Measurements from ENCODE around the gene KRT74. TPM values are rescaled to one million over a fixed set of nuclear protein-coding genes. Genes with fewer than 3 reads are reported as not detected.

KRT74 gene
- total and polyA plus RNA-seq, 2 of the 13 experiments (the other 11 are each of a cell fraction or from before 2014, with no cell fraction given): not detected

DNA sequence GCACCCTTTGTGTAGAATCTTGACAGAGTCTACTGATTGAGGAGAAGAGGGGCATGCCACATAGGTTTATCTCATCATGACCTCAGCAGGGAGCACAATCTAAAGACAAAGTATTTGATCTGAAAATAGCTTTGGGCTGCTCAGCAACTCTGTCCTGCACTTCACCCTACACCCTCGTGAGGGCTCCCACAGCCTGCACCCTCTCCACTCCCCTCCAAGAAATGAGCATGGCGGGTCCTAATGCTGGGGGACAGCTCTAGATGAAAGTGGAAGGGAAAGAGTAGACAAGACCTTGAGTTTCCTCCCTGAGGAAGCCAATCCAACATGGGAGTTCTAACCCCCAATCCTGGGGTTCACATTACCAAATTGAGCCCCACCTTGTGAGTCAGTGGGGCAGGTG is 42.7 kb downstream of the KRT74 start:
- Histone ChIP-seq H3K27ac (ENCODE audit: extremely low read length, insufficient read depth, low read length) (no peak overlapping the region), H4K20me1 (ENCODE audit: insufficient read depth, low read length) (no peaks in the 10 kb centered on the region), H3K4me2 (ENCODE audit: low read depth, low read length) (no peak overlapping the region), H2AFZ (ENCODE audit: low read length) (no peak overlapping the region), H3K4me1 (ENCODE audit: insufficient read depth, low read length) (no peaks in the 10 kb centered on the region), H3K27me3 (ENCODE audit: control insufficient read depth in 1 of 2, insufficient read depth in 2 of 2, low read length in 2 of 2) (peaks cover 3 to 14% of the 10 kb centered on the region in 2 experiments; a peak in 4 of 5 replicates), H3K9ac (ENCODE audit: insufficient read depth, low read depth, low read length) (no peak overlapping the region), H3K9me3 (ENCODE audit: low read length) (no peaks in the 10 kb centered on the region), H3K79me2 (ENCODE audit: insufficient read depth, low read length) (no peaks in the 10 kb centered on the region), H3K4me3 (replicated peaks in 1 of 3; ENCODE audit: insufficient read depth in 1 of 3, low read depth in 2 of 3, low read length in 3 of 3) (no peak overlapping the region), H3K36me3 (replicated peaks in 1 of 2; ENCODE audit: control insufficient read depth in 1 of 2, insufficient read depth in 2 of 2, low read length in 2 of 2) (no peaks in the 10 kb centered on the region)
- ChIA-PET POLR2A (no interaction called here), CTCF (ENCODE audit: low intra/inter-chr PET ratio, low total read pairs) (no interaction called here)
- intact Hi-C loops (cut with micrococcal nuclease; ENCODE audit: unreplicated experiment): no loop called here
- DNase-seq (ENCODE audit: low spot score): no peak
- FAIRE-seq: no peak
- WGBS (ENCODE audit: low lambda C conversion rate): 4% methylated on average over 2 of the region's 2 CpGs
- in situ Hi-C loops (cut with HindIII; ENCODE audit: extremely low pct_ligation_motif_present, low pct_unique_long_range_greater_than_20kb): loop anchor here (25.0 kb wide), 1 partner anchor 394 kb away; no protein-coding TSS in a partner anchor
- BruUV-seq (replicated peaks): no TSS peak
- ATAC-seq: no peak
- TF ChIP-seq ZNF207 (IDR thresholded peaks at IDR 0.05; ENCODE audit: borderline replicate concordance): no peak
- TF ChIP-seq, protein P1, sequence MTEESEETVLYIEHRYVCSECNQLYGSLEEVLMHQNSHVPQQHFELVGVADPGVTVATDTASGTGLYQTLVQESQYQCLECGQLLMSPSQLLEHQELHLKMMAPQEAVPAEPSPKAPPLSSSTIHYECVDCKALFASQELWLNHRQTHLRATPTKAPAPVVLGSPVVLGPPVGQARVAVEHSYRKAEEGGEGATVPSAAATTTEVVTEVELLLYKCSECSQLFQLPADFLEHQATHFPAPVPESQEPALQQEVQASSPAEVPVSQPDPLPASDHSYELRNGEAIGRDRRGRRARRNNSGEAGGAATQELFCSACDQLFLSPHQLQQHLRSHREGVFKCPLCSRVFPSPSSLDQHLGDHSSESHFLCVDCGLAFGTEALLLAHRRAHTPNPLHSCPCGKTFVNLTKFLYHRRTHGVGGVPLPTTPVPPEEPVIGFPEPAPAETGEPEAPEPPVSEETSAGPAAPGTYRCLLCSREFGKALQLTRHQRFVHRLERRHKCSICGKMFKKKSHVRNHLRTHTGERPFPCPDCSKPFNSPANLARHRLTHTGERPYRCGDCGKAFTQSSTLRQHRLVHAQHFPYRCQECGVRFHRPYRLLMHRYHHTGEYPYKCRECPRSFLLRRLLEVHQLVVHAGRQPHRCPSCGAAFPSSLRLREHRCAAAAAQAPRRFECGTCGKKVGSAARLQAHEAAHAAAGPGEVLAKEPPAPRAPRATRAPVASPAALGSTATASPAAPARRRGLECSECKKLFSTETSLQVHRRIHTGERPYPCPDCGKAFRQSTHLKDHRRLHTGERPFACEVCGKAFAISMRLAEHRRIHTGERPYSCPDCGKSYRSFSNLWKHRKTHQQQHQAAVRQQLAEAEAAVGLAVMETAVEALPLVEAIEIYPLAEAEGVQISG (CRISPR knock-in tag; IDR thresholded peaks at IDR 0.05): no peak
- TF ChIP-seq GATAD2A (CRISPR knock-in tag; IDR thresholded peaks at IDR 0.05): no peak
- no peak for TF ChIP-seq PRPF4 (IDR thresholded peaks at IDR 0.05; ENCODE audit: low read depth, low read length, poor library complexity, severe bottlenecking)
- TF ChIP-seq, protein P2, sequence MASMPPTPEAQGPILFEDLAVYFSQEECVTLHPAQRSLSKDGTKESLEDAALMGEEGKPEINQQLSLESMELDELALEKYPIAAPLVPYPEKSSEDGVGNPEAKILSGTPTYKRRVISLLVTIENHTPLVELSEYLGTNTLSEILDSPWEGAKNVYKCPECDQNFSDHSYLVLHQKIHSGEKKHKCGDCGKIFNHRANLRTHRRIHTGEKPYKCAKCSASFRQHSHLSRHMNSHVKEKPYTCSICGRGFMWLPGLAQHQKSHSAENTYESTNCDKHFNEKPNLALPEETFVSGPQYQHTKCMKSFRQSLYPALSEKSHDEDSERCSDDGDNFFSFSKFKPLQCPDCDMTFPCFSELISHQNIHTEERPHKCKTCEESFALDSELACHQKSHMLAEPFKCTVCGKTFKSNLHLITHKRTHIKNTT (CRISPR knock-in tag; IDR thresholded peaks at IDR 0.05): no peak
- TF ChIP-seq, protein P3, sequence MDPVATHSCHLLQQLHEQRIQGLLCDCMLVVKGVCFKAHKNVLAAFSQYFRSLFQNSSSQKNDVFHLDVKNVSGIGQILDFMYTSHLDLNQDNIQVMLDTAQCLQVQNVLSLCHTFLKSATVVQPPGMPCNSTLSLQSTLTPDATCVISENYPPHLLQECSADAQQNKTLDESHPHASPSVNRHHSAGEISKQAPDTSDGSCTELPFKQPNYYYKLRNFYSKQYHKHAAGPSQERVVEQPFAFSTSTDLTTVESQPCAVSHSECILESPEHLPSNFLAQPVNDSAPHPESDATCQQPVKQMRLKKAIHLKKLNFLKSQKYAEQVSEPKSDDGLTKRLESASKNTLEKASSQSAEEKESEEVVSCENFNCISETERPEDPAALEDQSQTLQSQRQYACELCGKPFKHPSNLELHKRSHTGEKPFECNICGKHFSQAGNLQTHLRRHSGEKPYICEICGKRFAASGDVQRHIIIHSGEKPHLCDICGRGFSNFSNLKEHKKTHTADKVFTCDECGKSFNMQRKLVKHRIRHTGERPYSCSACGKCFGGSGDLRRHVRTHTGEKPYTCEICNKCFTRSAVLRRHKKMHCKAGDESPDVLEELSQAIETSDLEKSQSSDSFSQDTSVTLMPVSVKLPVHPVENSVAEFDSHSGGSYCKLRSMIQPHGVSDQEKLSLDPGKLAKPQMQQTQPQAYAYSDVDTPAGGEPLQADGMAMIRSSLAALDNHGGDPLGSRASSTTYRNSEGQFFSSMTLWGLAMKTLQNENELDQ (CRISPR knock-in tag; IDR thresholded peaks at IDR 0.05; ENCODE audit: borderline replicate concordance): no peak
- TF ChIP-seq RFXANK (CRISPR knock-in tag; IDR thresholded peaks at IDR 0.05): no peak
- TF ChIP-seq ZBTB3 (CRISPR knock-in tag; IDR thresholded peaks at IDR 0.05; ENCODE audit: borderline replicate concordance, low read depth): no peak
- TF ChIP-seq, protein P4, sequence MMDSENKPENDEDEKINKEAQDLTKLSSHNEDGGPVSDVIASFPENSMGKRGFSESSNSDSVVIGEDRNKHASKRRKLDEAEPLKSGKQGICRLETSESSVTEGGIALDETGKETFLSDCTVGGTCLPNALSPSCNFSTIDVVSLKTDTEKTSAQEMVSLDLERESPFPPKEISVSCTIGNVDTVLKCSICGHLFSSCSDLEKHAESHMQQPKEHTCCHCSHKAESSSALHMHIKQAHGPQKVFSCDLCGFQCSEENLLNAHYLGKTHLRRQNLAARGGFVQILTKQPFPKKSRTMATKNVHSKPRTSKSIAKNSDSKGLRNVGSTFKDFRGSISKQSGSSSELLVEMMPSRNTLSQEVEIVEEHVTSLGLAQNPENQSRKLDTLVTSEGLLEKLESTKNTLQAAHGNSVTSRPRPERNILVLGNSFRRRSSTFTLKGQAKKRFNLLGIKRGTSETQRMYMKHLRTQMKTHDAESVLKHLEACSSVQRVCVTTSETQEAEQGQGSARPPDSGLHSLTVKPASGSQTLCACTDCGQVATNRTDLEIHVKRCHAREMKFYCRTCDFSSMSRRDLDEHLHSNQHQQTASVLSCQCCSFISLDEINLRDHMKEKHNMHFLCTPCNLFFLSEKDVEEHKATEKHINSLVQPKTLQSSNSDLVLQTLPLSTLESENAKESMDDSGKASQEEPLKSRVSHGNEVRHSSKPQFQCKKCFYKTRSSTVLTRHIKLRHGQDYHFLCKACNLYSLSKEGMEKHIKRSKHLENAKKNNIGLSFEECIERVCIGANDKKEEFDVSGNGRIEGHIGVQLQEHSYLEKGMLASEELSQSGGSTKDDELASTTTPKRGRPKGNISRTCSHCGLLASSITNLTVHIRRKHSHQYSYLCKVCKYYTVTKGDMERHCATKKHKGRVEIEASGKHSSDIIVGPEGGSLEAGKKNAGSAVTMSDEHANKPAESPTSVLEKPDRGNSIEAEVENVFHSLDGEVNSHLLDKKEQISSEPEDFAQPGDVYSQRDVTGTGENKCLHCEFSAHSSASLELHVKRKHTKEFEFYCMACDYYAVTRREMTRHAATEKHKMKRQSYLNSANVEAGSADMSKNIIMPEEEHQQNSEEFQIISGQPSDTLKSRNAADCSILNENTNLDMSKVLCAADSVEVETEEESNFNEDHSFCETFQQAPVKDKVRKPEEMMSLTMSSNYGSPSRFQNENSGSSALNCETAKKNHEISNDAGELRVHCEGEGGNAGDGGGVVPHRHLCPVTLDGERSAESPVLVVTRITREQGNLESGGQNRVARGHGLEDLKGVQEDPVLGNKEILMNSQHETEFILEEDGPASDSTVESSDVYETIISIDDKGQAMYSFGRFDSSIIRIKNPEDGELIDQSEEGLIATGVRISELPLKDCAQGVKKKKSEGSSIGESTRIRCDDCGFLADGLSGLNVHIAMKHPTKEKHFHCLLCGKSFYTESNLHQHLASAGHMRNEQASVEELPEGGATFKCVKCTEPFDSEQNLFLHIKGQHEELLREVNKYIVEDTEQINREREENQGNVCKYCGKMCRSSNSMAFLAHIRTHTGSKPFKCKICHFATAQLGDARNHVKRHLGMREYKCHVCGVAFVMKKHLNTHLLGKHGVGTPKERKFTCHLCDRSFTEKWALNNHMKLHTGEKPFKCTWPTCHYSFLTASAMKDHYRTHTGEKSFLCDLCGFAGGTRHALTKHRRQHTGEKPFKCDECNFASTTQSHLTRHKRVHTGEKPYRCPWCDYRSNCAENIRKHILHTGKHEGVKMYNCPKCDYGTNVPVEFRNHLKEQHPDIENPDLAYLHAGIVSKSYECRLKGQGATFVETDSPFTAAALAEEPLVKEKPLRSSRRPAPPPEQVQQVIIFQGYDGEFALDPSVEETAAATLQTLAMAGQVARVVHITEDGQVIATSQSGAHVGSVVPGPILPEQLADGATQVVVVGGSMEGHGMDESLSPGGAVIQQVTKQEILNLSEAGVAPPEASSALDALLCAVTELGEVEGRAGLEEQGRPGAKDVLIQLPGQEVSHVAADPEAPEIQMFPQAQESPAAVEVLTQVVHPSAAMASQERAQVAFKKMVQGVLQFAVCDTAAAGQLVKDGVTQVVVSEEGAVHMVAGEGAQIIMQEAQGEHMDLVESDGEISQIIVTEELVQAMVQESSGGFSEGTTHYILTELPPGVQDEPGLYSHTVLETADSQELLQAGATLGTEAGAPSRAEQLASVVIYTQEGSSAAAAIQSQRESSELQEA (CRISPR knock-in tag; IDR thresholded peaks at IDR 0.05; ENCODE audit: not compliant biosample characterization): no peak

Measured in HepG2 (cell line).